Left ventricle myocardium inferior (tissue), 1 donor: ENCODE results near the gene INSIG2. TPM values are rescaled to one million over a fixed set of nuclear protein-coding genes. Genes with fewer than 3 reads are reported as not detected.

ENCODE experiments used
- DNase-seq: peaks from one replicate; pipeline ENCODE4 v3.0.0-alpha.2; 2020
- H3K27ac ChIP-seq: fragments of 200-600 bp; replicated peaks from 2 replicates; pipeline ENCODE4 v1.8.0; 2021
- H3K27me3 ChIP-seq: fragments of 200-600 bp; 2 replicates; pipeline ENCODE4 v1.8.0; 2021; ENCODE audit warnings: low read depth
- H3K36me3 ChIP-seq: fragments of 200-600 bp; 2 replicates; pipeline ENCODE4 v1.8.0; 2021
- H3K4me1 ChIP-seq: fragments of 200-600 bp; 2 replicates; pipeline ENCODE4 v1.8.0; 2021
- H3K4me3 ChIP-seq: fragments of 200-600 bp; 2 replicates; pipeline ENCODE4 v1.8.0; 2021; ENCODE audit warnings: mild to moderate bottlenecking, moderate library complexity
- H3K9me3 ChIP-seq: fragments of 200-600 bp; replicated peaks from 2 replicates; pipeline ENCODE4 v1.8.0; 2021
- intact Hi-C: fragments of 100-400 bp; cut with micrococcal nuclease; formaldehyde crosslinking; loops from one replicate; pipeline ENCODE4 v1.11.0; 2022
- total RNA-seq: library from RNA; stranded (reverse); fragmentation: NEBNext Ultra II Directional; extraction: Animal tissue kit (Norgen Biotek cat#: 25700); gene quantifications from one replicate; pipeline ENCODE4 v1.2.1, GENCODE V29; 2021
- TF ChIP-seq, protein P1 (sequence below): fragments of 200-600 bp; IDR thresholded peaks from 2 replicates; pipeline ENCODE4 v1.8.0; 2021; ENCODE audit warnings: antibody characterized with exemption, mild to moderate bottlenecking, borderline replicate concordance
- donor health status: DM: no; HTN: yes; CAD: no; lungs with severe emphysema.

Gene INSIG2
- total RNA-seq, 1 donor from 2014 or later = 15.9 TPM

DNA sequence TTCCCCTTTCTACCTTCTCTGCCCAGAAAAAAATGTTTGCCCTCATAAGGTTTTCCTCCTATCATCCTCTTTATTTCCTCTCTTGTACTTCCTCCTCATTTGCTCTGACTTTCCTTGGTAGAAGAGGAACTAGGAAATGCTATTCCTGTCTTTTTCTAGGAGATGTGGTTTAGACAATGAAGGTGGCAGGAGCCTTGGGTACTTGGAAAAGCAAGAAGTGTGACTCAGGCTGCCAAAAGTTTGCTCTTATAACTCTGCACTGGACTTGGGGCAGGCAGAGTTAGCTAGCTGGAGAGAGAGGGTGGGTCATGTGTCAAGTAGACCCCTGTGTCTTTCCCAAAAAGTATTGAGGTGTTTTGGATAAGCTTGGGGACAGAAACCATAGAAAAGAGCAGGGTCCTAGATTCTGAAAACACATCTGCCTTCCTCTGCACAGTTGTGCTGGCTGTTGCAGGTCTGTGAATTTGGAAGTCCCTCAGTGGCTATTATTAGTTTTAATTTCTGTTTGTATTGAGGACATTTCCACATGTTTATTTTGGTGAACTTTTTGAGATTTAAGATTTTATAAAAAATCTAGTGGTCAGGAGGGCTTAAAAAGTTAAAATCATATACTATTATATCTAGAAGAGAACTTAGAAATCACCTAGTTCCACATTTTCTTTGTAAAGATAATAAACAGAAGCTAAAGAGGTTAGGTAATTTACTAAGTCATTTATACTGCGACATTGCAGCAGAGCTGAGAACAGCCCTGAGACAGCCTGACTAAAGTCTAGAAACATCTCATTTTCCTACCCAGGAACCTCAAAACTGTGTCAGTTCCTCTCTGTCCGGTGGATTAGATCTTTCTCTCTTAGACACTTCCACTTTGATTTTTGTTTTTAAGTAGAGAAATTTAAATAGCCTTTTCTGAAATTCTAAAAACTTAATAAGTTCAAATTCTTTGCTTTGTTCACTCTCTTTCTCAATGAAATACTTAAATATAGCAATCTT lies 16.0 kb downstream of the INSIG2 start:
- no peak overlapping the region for H3K27ac ChIP-seq
- TF ChIP-seq, protein P1, sequence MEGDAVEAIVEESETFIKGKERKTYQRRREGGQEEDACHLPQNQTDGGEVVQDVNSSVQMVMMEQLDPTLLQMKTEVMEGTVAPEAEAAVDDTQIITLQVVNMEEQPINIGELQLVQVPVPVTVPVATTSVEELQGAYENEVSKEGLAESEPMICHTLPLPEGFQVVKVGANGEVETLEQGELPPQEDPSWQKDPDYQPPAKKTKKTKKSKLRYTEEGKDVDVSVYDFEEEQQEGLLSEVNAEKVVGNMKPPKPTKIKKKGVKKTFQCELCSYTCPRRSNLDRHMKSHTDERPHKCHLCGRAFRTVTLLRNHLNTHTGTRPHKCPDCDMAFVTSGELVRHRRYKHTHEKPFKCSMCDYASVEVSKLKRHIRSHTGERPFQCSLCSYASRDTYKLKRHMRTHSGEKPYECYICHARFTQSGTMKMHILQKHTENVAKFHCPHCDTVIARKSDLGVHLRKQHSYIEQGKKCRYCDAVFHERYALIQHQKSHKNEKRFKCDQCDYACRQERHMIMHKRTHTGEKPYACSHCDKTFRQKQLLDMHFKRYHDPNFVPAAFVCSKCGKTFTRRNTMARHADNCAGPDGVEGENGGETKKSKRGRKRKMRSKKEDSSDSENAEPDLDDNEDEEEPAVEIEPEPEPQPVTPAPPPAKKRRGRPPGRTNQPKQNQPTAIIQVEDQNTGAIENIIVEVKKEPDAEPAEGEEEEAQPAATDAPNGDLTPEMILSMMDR = no peak
- intact Hi-C loops = no loop called here

GRCh38 chr2:118105497-118105896 lies 17.2 kb downstream of the INSIG2 start:
- intact Hi-C loops = no loop called here
- Histone ChIP-seq H3K9me3 (no peaks in the 10 kb centered on the region), H3K4me1 (no peaks in the 10 kb centered on the region), H3K27ac (no peak overlapping the region), H3K36me3 (peaks cover 65% of the 10 kb centered on the region), H3K27me3 (no peaks in the 10 kb centered on the region), H3K4me3 (no peak overlapping the region)
- TF ChIP-seq, protein P1 = no peak
- no peak for DNase-seq

More for the DNA sequence above, 16.0 kb downstream of the INSIG2 start:
- Histone ChIP-seq H3K9me3 (no peaks in the 10 kb centered on the region), H3K4me3 (no peak overlapping the region), H3K27me3 (no peaks in the 10 kb centered on the region), H3K36me3 (peaks cover 57% of the 10 kb centered on the region), H3K4me1 (no peaks in the 10 kb centered on the region)
- no peak for DNase-seq

DNA sequence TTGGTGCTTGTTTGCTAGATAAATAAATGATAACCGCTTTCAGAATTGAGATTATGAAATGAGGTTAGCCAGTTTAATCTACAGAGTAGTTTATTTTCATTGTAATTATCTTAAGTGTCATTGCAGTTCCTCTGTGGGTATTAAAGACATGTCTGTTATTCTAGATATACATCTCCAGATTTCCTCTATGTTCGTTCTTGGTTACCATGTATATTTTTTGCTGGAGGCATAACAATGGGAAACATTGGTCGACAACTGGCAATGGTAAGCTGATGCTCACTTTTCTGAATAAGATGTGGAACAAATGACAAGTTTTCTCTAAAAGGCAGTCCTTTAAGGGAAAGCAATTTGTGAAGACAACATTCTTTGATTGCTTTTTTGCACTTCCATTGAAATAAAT lies 18.7 kb downstream of the INSIG2 start:
- Histone ChIP-seq H3K9me3 (no peaks in the 10 kb centered on the region), H3K27me3 (no peaks in the 10 kb centered on the region), H3K4me3 (no peak overlapping the region), H3K27ac (no peak overlapping the region), H3K36me3 (peaks cover 57% of the 10 kb centered on the region), H3K4me1 (no peaks in the 10 kb centered on the region)
- intact Hi-C loops = no loop called here
- TF ChIP-seq, protein P1 = no peak
- DNase-seq = no peak

- DNase-seq = no peak
- Histone ChIP-seq H3K27me3 (no peaks in the 10 kb centered on the region), H3K4me3 (no peak overlapping the region), H3K36me3 (peaks cover 45% of the 10 kb centered on the region), H3K4me1 (no peaks in the 10 kb centered on the region), H3K27ac (no peak overlapping the region), H3K9me3 (no peaks in the 10 kb centered on the region)
- intact Hi-C loops = no loop called here
- TF ChIP-seq, protein P1 = no peak
Observed at GRCh38 chr2:118110310-118110709, 22.0 kb downstream of the INSIG2 start.

- H3K4me1 ChIP-seq = no peaks in the 10 kb centered on the region
- DNase-seq = no peak
- H3K27me3 ChIP-seq = no peaks in the 10 kb centered on the region
- H3K9me3 ChIP-seq = no peaks in the 10 kb centered on the region
- intact Hi-C loops = no loop called here
- peaks cover 41% of the 10 kb centered on the region for H3K36me3 ChIP-seq
- no peak overlapping the region for H3K27ac ChIP-seq
- TF ChIP-seq, protein P1 = no peak
- no peak overlapping the region for H3K4me3 ChIP-seq
Observed at GRCh38 chr2:118110991-118111390, 22.7 kb downstream of the INSIG2 start.
